Gastroesophageal sphincter (tissue), 4 donors: ENCODE data around the gene CACNA1I. TPM values are rescaled to one million over a fixed set of nuclear protein-coding genes. Genes with fewer than 3 reads are reported as not detected.

ENCODE experiments used
- ATAC-seq: fragments of 150-250 bp; one replicate; pipeline ENCODE4 v1.9.1; 2016; ENCODE audit warnings: mild to moderate bottlenecking, moderate library complexity
- H3K27ac ChIP-seq, 4 donors: fragments of 200-600 bp; sonication (generic) in 3 of 4; 1 replicate in 3 of 4; 2 replicates in 1 of 4; pipeline ENCODE4 v1.5.1; 2016 to 2019
- H3K27me3 ChIP-seq: fragments of 200-600 bp; sonication (generic); one replicate; pipeline ENCODE4 v1.5.1; 2019
- H3K36me3 ChIP-seq, 2 donors: fragments of 200-600 bp; sonication (generic); one replicate each; pipeline ENCODE4 v1.5.1; 2019; ENCODE audit warnings: control low read depth in 1 of 2
- H3K4me1 ChIP-seq, 3 donors: fragments of 200-600 bp; sonication (generic); 1 replicate in 2 of 3; 2 replicates in 1 of 3; pipeline ENCODE4 v1.5.1; 2016 to 2019; ENCODE audit warnings: control low read depth in 2 of 3
- H3K4me3 ChIP-seq, 2 donors: fragments of 200-600 bp; sonication (generic); one replicate each; pipeline ENCODE4 v1.5.1; 2019; ENCODE audit warnings: mild to moderate bottlenecking in 1 of 2, moderate library complexity in 1 of 2
- H3K9me3 ChIP-seq, 3 donors: fragments of 200-600 bp; sonication (generic); one replicate each; pipeline ENCODE4 v1.5.1; 2017 to 2019; ENCODE audit warnings: control low read depth in 2 of 3
- CTCF ChIP-seq, 4 experiments: fragments of 200-600 bp in 2 of 4; fragments of 450-650 bp in 2 of 4; sonication (generic) in 1 of 4; IDR thresholded peaks; one replicate each; pipeline ENCODE4 v1.5.1; 2017 to 2019; ENCODE audit warnings: antibody characterized with exemption in 4 of 4, mild to moderate bottlenecking in 2 of 4, moderate library complexity in 2 of 4
- EP300 ChIP-seq: sonication (generic); formaldehyde crosslinking; IDR thresholded peaks from one replicate; pipeline ENCODE4 v1.6.1; 2017; ENCODE audit warnings: antibody characterized with exemption, mild to moderate bottlenecking
- POLR2A ChIP-seq, 2 donors: fragments of 450-650 bp; IDR thresholded peaks; one replicate each; pipeline ENCODE4 v1.6.1; 2017; ENCODE audit warnings: antibody characterized with exemption in 2 of 2, mild to moderate bottlenecking in 2 of 2, moderate library complexity in 1 of 2
- POLR2AphosphoS5 ChIP-seq: sonication (generic); formaldehyde crosslinking; IDR thresholded peaks from one replicate; pipeline ENCODE4 v1.6.1; 2017; ENCODE audit warnings: antibody characterized with exemption
- WGBS, 2 donors: methylation state at CpG; one replicate each; pipeline ENCODE4 v1.1.5; 2018; ENCODE audit warnings: low coverage in 1 of 2; 5-methylcytosine and 5-hydroxymethylcytosine counted together
- total RNA-seq, 4 donors: library from RNA; depleted of rRNA; stranded (reverse); fragments of >200 nt; gene quantifications; one replicate each; pipeline ENCODE4 v1.1.0, GENCODE V29; 2016

The CACNA1I gene
- total RNA-seq, 4 donors from 2014 or later, result 0.04 to 0.54 (median 0.11) TPM

DNA sequence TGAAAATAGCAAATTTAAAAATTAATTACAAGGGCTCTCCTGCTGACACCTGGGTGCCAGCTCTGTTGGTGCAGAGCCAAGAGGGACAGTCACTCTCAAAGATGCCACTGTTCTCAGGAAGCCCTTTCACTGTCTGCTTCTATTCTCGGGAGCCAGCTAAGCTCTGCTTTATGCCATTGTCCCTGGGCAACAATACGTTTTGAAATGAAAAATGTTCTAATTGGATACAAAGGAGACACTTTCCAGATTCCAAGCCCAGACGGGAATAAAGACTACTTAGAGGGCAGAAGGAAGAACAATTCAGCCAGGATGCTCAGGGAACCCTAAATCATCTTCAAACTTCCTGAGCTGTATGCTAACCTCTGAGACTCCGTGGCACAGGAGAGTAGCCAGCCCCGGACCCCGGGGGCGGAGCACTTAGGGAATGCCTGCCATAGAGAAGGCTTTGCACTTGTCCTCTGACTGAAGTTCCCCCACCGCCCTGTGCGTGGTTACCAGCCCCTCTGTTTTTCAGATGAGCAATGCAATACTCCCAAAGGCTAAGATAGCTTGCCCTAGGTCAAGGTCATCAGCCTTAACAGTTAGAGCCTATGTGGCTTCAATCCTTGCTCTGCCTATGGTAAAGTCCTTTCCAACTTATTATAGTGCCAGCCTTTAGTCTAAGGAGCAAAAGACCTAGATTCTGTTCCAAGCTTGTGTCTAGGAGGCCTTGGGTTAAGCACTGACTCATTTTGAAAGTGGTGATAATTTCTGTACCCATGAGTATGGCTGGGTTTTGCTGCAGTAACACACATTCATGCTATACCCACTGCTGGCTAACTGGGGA lies 150.9 kb downstream of the CACNA1I start:
- Histone ChIP-seq H3K36me3 (no peaks in the 10 kb centered on the region), H3K9me3 (no peaks in the 10 kb centered on the region), H3K27ac (no peak overlapping the region), H3K27me3 (peaks cover 36% of the 10 kb centered on the region), H3K4me1 (no peaks in the 10 kb centered on the region), H3K4me3 (no peak overlapping the region)
- TF ChIP-seq POLR2A (IDR thresholded peaks at IDR 0.05), result no peak
- WGBS, 2 donors, result 10% methylated on average over 3 of the region's 9 CpGs; no CpG with 5 or more reads in 1 of the 2 donors
- no peak for ATAC-seq

- Histone ChIP-seq H3K27me3 (peaks cover 42% of the 10 kb centered on the region), H3K4me3 (no peak overlapping the region), H3K9me3 (no peaks in the 10 kb centered on the region), H3K27ac (no peak overlapping the region), H3K4me1 (no peaks in the 10 kb centered on the region), H3K36me3 (no peaks in the 10 kb centered on the region)
- TF ChIP-seq POLR2AphosphoS5 (no peak), EP300 (no peak), POLR2A (IDR thresholded peaks at IDR 0.05) (no peak), CTCF (IDR thresholded peaks at IDR 0.05) (no peak)
- WGBS, 2 donors, result 65% methylated on average over 3 of the region's 6 CpGs; no CpG with 5 or more reads in 1 of the 2 donors
- ATAC-seq, result no peak
Observed at GRCh38 chr22:39722032-39722325, 151.4 kb downstream of the CACNA1I start.

- no peaks in the 10 kb centered on the region for H3K4me1 ChIP-seq
- TF ChIP-seq EP300 (no peak), POLR2A (IDR thresholded peaks at IDR 0.05) (no peak), POLR2AphosphoS5 (no peak), CTCF (IDR thresholded peaks at IDR 0.05) (no peak)
- H3K27me3 ChIP-seq, result peaks cover 44% of the 10 kb centered on the region
- H3K9me3 ChIP-seq, result no peaks in the 10 kb centered on the region
- H3K27ac ChIP-seq, result no peak overlapping the region
- no peaks in the 10 kb centered on the region for H3K36me3 ChIP-seq
- no peak for ATAC-seq
- H3K4me3 ChIP-seq, result no peak overlapping the region
- WGBS, 2 donors, result 86 to 93% methylated on average over 2 to 4 of the region's 4 CpGs
Observed at GRCh38 chr22:39722501-39722900, 151.9 kb downstream of the CACNA1I start.

- no peak for ATAC-seq
- TF ChIP-seq EP300 (no peak), CTCF (IDR thresholded peaks at IDR 0.05) (no peak), POLR2A (IDR thresholded peaks at IDR 0.05) (no peak), POLR2AphosphoS5 (no peak)
- Histone ChIP-seq H3K27me3 (peaks cover 54% of the 10 kb centered on the region), H3K4me3 (no peak overlapping the region), H3K4me1 (no peaks in the 10 kb centered on the region), H3K36me3 (no peaks in the 10 kb centered on the region), H3K9me3 (no peaks in the 10 kb centered on the region), H3K27ac (no peak overlapping the region)
- 85 to 90% methylated on average over 2 to 6 of the region's 10 CpGs for WGBS, 2 donors
Observed at GRCh38 chr22:39723463-39723862, 152.9 kb downstream of the CACNA1I start.

DNA sequence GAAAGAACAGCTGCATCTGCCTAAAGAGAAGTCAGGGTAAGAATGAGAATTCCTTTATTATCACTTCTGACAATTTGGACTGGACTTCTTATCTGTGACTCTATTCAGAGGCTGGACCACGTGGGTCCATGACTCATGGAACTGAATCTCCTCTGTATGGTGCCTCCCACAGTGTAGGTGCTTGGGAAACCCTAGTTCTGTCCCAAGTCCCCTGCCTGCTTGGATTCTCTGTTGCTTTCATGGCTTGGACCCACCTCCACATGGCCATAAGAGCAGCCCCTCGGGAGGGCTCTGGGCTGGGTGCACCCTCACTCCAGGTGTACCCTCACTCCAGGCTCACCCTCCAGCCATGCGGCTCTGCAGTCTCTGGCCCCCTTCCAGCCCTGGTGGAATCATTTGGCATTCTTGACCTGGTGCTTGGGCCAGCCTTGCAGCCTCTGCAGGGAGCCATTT lies 153.4 kb downstream of the CACNA1I start:
- no peak overlapping the region for H3K4me3 ChIP-seq
- TF ChIP-seq POLR2A (IDR thresholded peaks at IDR 0.05) (no peak), CTCF (IDR thresholded peaks at IDR 0.05) (no peak), EP300 (no peak), POLR2AphosphoS5 (no peak)
- H3K9me3 ChIP-seq, result no peaks in the 10 kb centered on the region
- no peaks in the 10 kb centered on the region for H3K4me1 ChIP-seq
- 50 to 54% methylated on average over 1 to 2 of the region's 3 CpGs for WGBS, 2 donors
- no peak for ATAC-seq
- H3K36me3 ChIP-seq, result no peaks in the 10 kb centered on the region
- peaks cover 59% of the 10 kb centered on the region for H3K27me3 ChIP-seq
- H3K27ac ChIP-seq, result no peak overlapping the region
